IMR-90 (cell line): ENCODE measurements around the gene SAT2. TPM values are rescaled to one million over a fixed set of nuclear protein-coding genes. Genes with fewer than 3 reads are reported as not detected.
A peak's percentile ranks its signal among the peaks of the same experiment; 100 is the strongest.

ENCODE experiments used
- ATAC-seq: fragments of 200-7000 bp; cut with Tn5 transposase; 2 replicates; pipeline ENCODE4 v1.9.1; 2020; ENCODE audit warnings: low read depth, mild to moderate bottlenecking, moderate library complexity
- BruUV-seq: library from RNA; stranded (reverse); fragments of 400-500 nt; replicated peaks from 2 replicates; lab custom pipeline; 2021; lab: Mats Ljungman, UMichigan
- CTCF ChIA-PET: fragments of 300-600 bp; formaldehyde crosslinking; extraction: SDS; loops from one replicate; lab custom pipeline; 2021; ENCODE audit warnings: antibody characterized with exemption; lab: Yijun Ruan, JAX
- POLR2A ChIA-PET: fragments of 300-600 bp; sonication (Branson Sonifier 250); formaldehyde crosslinking; loops from one replicate; lab custom pipeline; 2022; ENCODE audit warnings: antibody characterized with exemption; ENCODE audit not compliant: unreplicated experiment; lab: Charles Lee
- DNase-seq: peaks from one replicate; pipeline ENCODE4 v3.0.0; 2013
- H2AFZ ChIP-seq: replicated peaks from 2 replicates; pipeline ENCODE3; 2013; ENCODE audit warnings: low read length, mild to moderate bottlenecking; ENCODE audit not compliant: poor library complexity
- H2AK5ac ChIP-seq: 2 replicates; pipeline ENCODE4 v1.6.1; 2013; ENCODE audit warnings: low read depth, low read length, inconsistent platforms
- H2AK9ac ChIP-seq: replicated peaks from 2 replicates; pipeline ENCODE3; 2013; ENCODE audit warnings: mild to moderate bottlenecking, low read depth, low read length, moderate library complexity; ENCODE audit not compliant: poor library complexity
- H2BK120ac ChIP-seq: 2 replicates; pipeline ENCODE4 v1.6.1; 2013; ENCODE audit warnings: low read depth, low read length, inconsistent platforms
- H2BK15ac ChIP-seq: 3 replicates; pipeline ENCODE4 v1.6.1; 2013; ENCODE audit warnings: low read depth, low read length, inconsistent platforms
- H2BK20ac ChIP-seq: 2 replicates; pipeline ENCODE4 v1.6.1; 2013; ENCODE audit warnings: low read depth, mild to moderate bottlenecking, inconsistent platforms, low read length, moderate library complexity
- H2BK5ac ChIP-seq: 2 replicates; pipeline ENCODE4 v1.6.1; 2013; ENCODE audit warnings: mild to moderate bottlenecking, low read depth, low read length, inconsistent platforms; ENCODE audit not compliant: poor library complexity, severe bottlenecking
- H3K14ac ChIP-seq: replicated peaks from 2 replicates; pipeline ENCODE4 v1.6.1; 2013; ENCODE audit warnings: low read depth, low read length, inconsistent platforms
- H3K18ac ChIP-seq: 2 replicates; pipeline ENCODE4 v1.6.1; 2013; ENCODE audit warnings: low read depth, low read length, control low read depth
- H3K23ac ChIP-seq: 2 replicates; pipeline ENCODE4 v1.6.1; 2013; ENCODE audit warnings: low read depth, low read length, inconsistent platforms
- H3K27ac ChIP-seq: 2 replicates; pipeline ENCODE4 v1.5.1; 2013; ENCODE audit warnings: mild to moderate bottlenecking, control low read depth, low read length; ENCODE audit not compliant: insufficient read depth
- H3K27me3 ChIP-seq: 2 replicates; pipeline ENCODE4 v1.6.1; 2013; ENCODE audit warnings: low read length; ENCODE audit not compliant: control insufficient read depth, insufficient read depth
- H3K36me3 ChIP-seq: 2 replicates; pipeline ENCODE4 v1.6.1; 2013; ENCODE audit warnings: low read length, mixed read lengths; ENCODE audit not compliant: control insufficient read depth, insufficient read depth
- H3K4ac ChIP-seq: 2 replicates; pipeline ENCODE4 v1.6.1; 2013; ENCODE audit warnings: low read depth, low read length, inconsistent platforms
- H3K4me1 ChIP-seq: 2 replicates; pipeline ENCODE4 v1.6.1; 2013; ENCODE audit warnings: low read length, mixed read lengths; ENCODE audit not compliant: control insufficient read depth, insufficient read depth
- H3K4me2 ChIP-seq: 2 replicates; pipeline ENCODE4 v1.6.1; 2013; ENCODE audit warnings: low read depth, mild to moderate bottlenecking, control low read depth, low read length, moderate library complexity
- H3K4me3 ChIP-seq: 2 replicates; pipeline ENCODE4 v1.5.1; 2013; ENCODE audit warnings: low read depth, mild to moderate bottlenecking, control low read depth, low read length, moderate library complexity; ENCODE audit not compliant: insufficient read depth
- H3K56ac ChIP-seq: 2 replicates; pipeline ENCODE4 v1.6.1; 2013; ENCODE audit warnings: low read length, inconsistent platforms; ENCODE audit not compliant: insufficient read depth; ENCODE audit errors: extremely low read depth
- H3K79me1 ChIP-seq, 2 experiments: 2 replicates each; pipeline ENCODE4 v1.6.1; 2013; ENCODE audit warnings: low read length in 2 of 2, inconsistent platforms in 1 of 2, low read depth in 1 of 2
- H3K9ac ChIP-seq: 2 replicates; pipeline ENCODE4 v1.6.1; 2013; ENCODE audit warnings: low read depth, low read length, control low read depth
- H3K9me1 ChIP-seq: 2 replicates; pipeline ENCODE4 v1.6.1; 2013; ENCODE audit warnings: low read length, inconsistent platforms; ENCODE audit not compliant: insufficient read depth
- H3K9me3 ChIP-seq: 2 replicates; pipeline ENCODE4 v1.6.1; 2013; ENCODE audit warnings: low read length; ENCODE audit not compliant: control insufficient read depth, insufficient read depth
- H4K20me1 ChIP-seq: 2 replicates; pipeline ENCODE4 v1.6.1; 2013; ENCODE audit warnings: low read length, inconsistent platforms; ENCODE audit not compliant: insufficient read depth
- H4K5ac ChIP-seq: 2 replicates; pipeline ENCODE4 v1.6.1; 2013; ENCODE audit warnings: mild to moderate bottlenecking, low read depth, low read length, control low read depth
- H4K8ac ChIP-seq, 2 experiments: 2 replicates each; pipeline ENCODE4 v1.6.1; 2013; ENCODE audit warnings: low read depth in 2 of 2, low read length in 2 of 2, control low read depth in 1 of 2, inconsistent platforms in 1 of 2
- H4K91ac ChIP-seq: 2 replicates; pipeline ENCODE4 v1.6.1; 2013; ENCODE audit warnings: low read depth, low read length, inconsistent platforms; ENCODE audit not compliant: insufficient read depth
- MXI1 ChIP-seq: IDR thresholded peaks from 2 replicates; pipeline ENCODE4 v1.6.1; 2012; ENCODE audit warnings: low read depth, mild to moderate bottlenecking, low read length, moderate library complexity, borderline replicate concordance
- NFE2L2 ChIP-seq: fragments of 150-350 bp; IDR thresholded peaks from 2 replicates; pipeline ENCODE4 v1.6.1; 2016; ENCODE audit warnings: low read depth, mild to moderate bottlenecking, low read length
- RAD21 ChIP-seq: IDR thresholded peaks from 2 replicates; pipeline ENCODE4 v1.6.1; 2012; ENCODE audit warnings: low read length, improper control_type of control experiment
- WGBS, 2 experiments: methylation state at CpG; one replicate each; pipeline versions ENCODE4 v1.1.5 to v1.1.7; 2013; ENCODE audit warnings: missing lambda C conversion rate in 2 of 2; ENCODE audit not compliant: insufficient read length in 1 of 2; ENCODE audit errors: extremely low coverage in 2 of 2; 5-methylcytosine and 5-hydroxymethylcytosine counted together
- dilution Hi-C: fragments of 300-500 bp; cut with HindIII; formaldehyde crosslinking; loops from one replicate; pipeline ENCODE4 v1.14.3; 2018; ENCODE audit warnings: low sequenced_read_pairs; ENCODE audit not compliant: unreplicated experiment
- in situ Hi-C: fragments of 300-500 bp; cut with MboI; formaldehyde crosslinking; loops from 3 replicates; pipeline ENCODE4 v1.14.3; 2019; ENCODE audit warnings: low sequenced_read_pairs, inconsistent platforms, mixed read lengths
- intact Hi-C: fragments of 100-400 bp; cut with micrococcal nuclease; formaldehyde crosslinking; loops from 2 replicates; pipeline ENCODE4 v1.10.0; 2022
- polyA plus RNA-seq, 3 experiments: library from polyadenylated mRNA; depleted of rRNA; stranded (reverse); fragments of >200 nt; gene quantifications; 2 replicates each; pipeline ENCODE4 v1.2.3, GENCODE V29; 2012; ENCODE audit warnings: low replicate concordance in 1 of 3
- total RNA-seq: library from RNA; depleted of rRNA; stranded (reverse); fragments of >200 nt; gene quantifications from 2 replicates; pipeline ENCODE4 v1.2.3, GENCODE V29; 2012

Gene SAT2
- total and polyA plus RNA-seq, 2 of the 4 experiments (the other 2 are of a cell fraction), result 20.4 to 45.9 TPM

GRCh38 chr17:7579834-7580603 lies 47.6 kb downstream of the SAT2 start:
- POLR2A ChIA-PET, result interaction anchor here (0.5 to 1.2 kb wide), 2 partner anchors 9 kb away, joined by 3 to 6 read pairs; no protein-coding TSS in a partner anchor
- peak overlapping the region; percentile 4; the same call in 2 of the 3 replicates for H2BK15ac ChIP-seq
- peak overlapping the region; percentile 1; the same call in 1 of the 2 replicates for H3K4me3 ChIP-seq
- no peaks in the 10 kb centered on the region for H3K27me3 ChIP-seq
- ATAC-seq, result no peak
- peak overlapping the region in 1 of 2 experiments; percentile 78; a peak in 2 of 4 replicates for H4K8ac ChIP-seq
- H2BK120ac ChIP-seq, result peak overlapping the region; percentile 8; the same call in 1 of the 2 replicates
- peak overlapping the region; percentile 93 for H2AK5ac ChIP-seq
- peak overlapping the region; percentile 76 for H2BK5ac ChIP-seq
- no peak overlapping the region for H3K56ac ChIP-seq
- H3K36me3 ChIP-seq, result peaks cover 42% of the 10 kb centered on the region
- WGBS, 2 experiments, result 65% methylated on average over 6 of the region's 12 CpGs; no CpG with 5 or more reads in 1 of the 2 experiments
- peak overlapping the region; percentile 70 for H2AFZ ChIP-seq
- H3K4me1 ChIP-seq, result peaks cover 31% of the 10 kb centered on the region
- H3K27ac ChIP-seq, result peak overlapping the region; percentile 49
- intact Hi-C loops (no loop called here), in situ Hi-C loops (no loop called here), dilution Hi-C loops (no loop called here)
- TF ChIP-seq MXI1 (no peak), RAD21 (no peak), NFE2L2 (no peak)
- H3K9me1 ChIP-seq, result peaks cover 19% of the 10 kb centered on the region
- DNase-seq, result no peak
- H3K4me2 ChIP-seq, result peak overlapping the region; percentile 23
- peak overlapping the region; percentile 63 for H4K91ac ChIP-seq
- H3K14ac ChIP-seq, result peak overlapping the region; percentile 81
- H3K18ac ChIP-seq, result peak overlapping the region; percentile 3; the same call in 1 of the 2 replicates
- CTCF ChIA-PET, result interaction anchor here (1.3 kb wide), 1 partner anchor 108 kb away, joined by 4 read pairs; the partner anchor contains the start of genes TP53 and WRAP53
- H4K20me1 ChIP-seq, result peaks cover 46% of the 10 kb centered on the region
- no peaks in the 10 kb centered on the region for H3K9me3 ChIP-seq
- H4K5ac ChIP-seq, result peak overlapping the region; percentile 72
- no peak overlapping the region; the same call in 1 of the 2 replicates for H2BK20ac ChIP-seq
- peak overlapping the region; percentile 7 for H3K23ac ChIP-seq
- no TSS peak for BruUV-seq
- H3K79me1 ChIP-seq, result peaks cover 16 to 82% of the 10 kb centered on the region in 2 experiments
- H2AK9ac ChIP-seq, result peak overlapping the region; percentile 86
- H3K4ac ChIP-seq, result peak overlapping the region; percentile 78
- peak overlapping the region; percentile 8 for H3K9ac ChIP-seq
